Loucy (cell line): ENCODE data around the gene GLRA2.

Experiments
- H2AFZ ChIP-seq: fragments of 200-600 bp; sonication (generic); 2 replicates; pipeline ENCODE4 v1.6.0; 2016; ENCODE audit warnings: antibody characterized with exemption, mild to moderate bottlenecking, low read length, moderate library complexity
- H3F3A ChIP-seq: fragments of 200-600 bp; 2 replicates; pipeline ENCODE4 v1.6.0; 2016; ENCODE audit warnings: antibody characterized with exemption, low read depth, mild to moderate bottlenecking
- H3K27me3 ChIP-seq: fragments of 200-600 bp; sonication (generic); 2 replicates; pipeline ENCODE4 v1.6.1; 2014; ENCODE audit warnings: low read length, mild to moderate bottlenecking; ENCODE audit not compliant: insufficient read depth, poor library complexity, severe bottlenecking
- H3K36me3 ChIP-seq: fragments of 200-600 bp; sonication (generic); 2 replicates; pipeline ENCODE4 v1.6.1; 2016; ENCODE audit warnings: low read length; ENCODE audit not compliant: insufficient read depth
- H3K4me1 ChIP-seq: fragments of 200-600 bp; sonication (generic); 2 replicates; pipeline ENCODE4 v1.5.1; 2014; ENCODE audit warnings: low read length, mild to moderate bottlenecking; ENCODE audit not compliant: insufficient read depth, poor library complexity, severe bottlenecking
- H3K4me2 ChIP-seq: fragments of 200-600 bp; sonication (generic); 2 replicates; pipeline ENCODE4 v1.6.0; 2014; ENCODE audit warnings: antibody characterized with exemption, low read length, low read depth, mild to moderate bottlenecking; ENCODE audit not compliant: poor library complexity, severe bottlenecking
- H3K4me3 ChIP-seq: fragments of 200-600 bp; sonication (generic); 2 replicates; pipeline ENCODE4 v1.5.1; 2014; ENCODE audit warnings: low read length, mild to moderate bottlenecking, mixed read lengths; ENCODE audit not compliant: poor library complexity, severe bottlenecking
- H3K79me2 ChIP-seq: fragments of 200-600 bp; sonication (generic); 2 replicates; pipeline ENCODE4 v1.6.1; 2014; ENCODE audit warnings: low read length; ENCODE audit not compliant: insufficient read depth
- H3K9ac ChIP-seq: fragments of 200-600 bp; sonication (generic); 2 replicates; pipeline ENCODE4 v1.6.0; 2014; ENCODE audit warnings: mild to moderate bottlenecking, low read depth, low read length, moderate library complexity; ENCODE audit not compliant: poor library complexity, severe bottlenecking
- H3K9me2 ChIP-seq: fragments of 200-600 bp; sonication (generic); replicated peaks from 2 replicates; pipeline ENCODE4 v1.6.1; 2016; ENCODE audit warnings: low read depth, low read length, mixed read lengths
- H3K9me3 ChIP-seq: fragments of 200-600 bp; sonication (generic); 2 replicates; pipeline ENCODE4 v1.6.1; 2014; ENCODE audit warnings: mild to moderate bottlenecking, antibody characterized with exemption, low read length, low read depth; ENCODE audit not compliant: insufficient read depth
- H4K20me1 ChIP-seq: fragments of 200-600 bp; sonication (generic); 2 replicates; pipeline ENCODE4 v1.6.0; 2014; ENCODE audit warnings: antibody characterized with exemption, low read length, mild to moderate bottlenecking; ENCODE audit not compliant: insufficient read depth, poor library complexity, severe bottlenecking
- EZH2phosphoT487 ChIP-seq: fragments of 200-600 bp; IDR thresholded peaks from 2 replicates; pipeline ENCODE4 v1.6.1; 2018; ENCODE audit warnings: antibody characterized with exemption, mild to moderate bottlenecking, moderate library complexity, borderline replicate concordance
- TF ChIP-seq, protein P1 (sequence below): fragments of 200-600 bp; sonication (generic); conservative IDR thresholded peaks from 2 replicates; pipeline ENCODE4 v1.5.1; 2014; ENCODE audit warnings: mild to moderate bottlenecking, antibody characterized with exemption, low read length

Gene GLRA2

DNA sequence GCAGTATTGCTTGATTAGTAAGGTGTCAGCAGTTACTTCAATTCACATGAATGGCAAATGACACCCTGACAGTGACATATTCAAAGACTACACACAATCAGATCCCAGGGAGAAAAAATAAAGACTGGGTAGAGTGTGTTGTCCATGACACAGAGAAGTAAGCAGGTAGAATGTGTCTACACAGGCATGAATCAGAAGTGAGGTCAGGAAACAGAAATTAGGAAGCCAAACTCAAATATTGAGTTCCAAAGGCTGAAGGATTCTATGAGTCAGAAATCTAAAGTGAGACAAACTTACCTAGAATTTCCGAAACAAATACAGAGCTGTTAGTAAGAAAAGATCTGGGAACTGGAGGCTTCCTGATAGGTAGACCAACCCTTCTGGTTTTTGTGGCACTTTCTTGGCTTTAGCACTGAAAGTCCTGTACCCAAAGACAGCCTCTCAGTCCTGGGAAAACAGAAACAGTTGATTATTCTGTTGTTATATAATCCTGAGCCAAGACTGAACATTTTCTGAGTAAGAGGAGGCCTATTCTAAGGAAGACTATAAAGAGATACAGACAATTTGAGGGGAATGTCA is 24.3 kb upstream of the GLRA2 start:
- Histone ChIP-seq H3K9me3 (no peaks in the 10 kb centered on the region), H4K20me1 (no peaks in the 10 kb centered on the region), H3K79me2 (no peaks in the 10 kb centered on the region), H3K4me3 (no peak overlapping the region), H3F3A (no peaks in the 10 kb centered on the region), H2AFZ (no peak overlapping the region), H3K36me3 (no peaks in the 10 kb centered on the region), H3K4me2 (no peak overlapping the region), H3K9me2 (no peaks in the 10 kb centered on the region), H3K27me3 (no peaks in the 10 kb centered on the region), H3K9ac (no peak overlapping the region), H3K4me1 (no peaks in the 10 kb centered on the region)
- TF ChIP-seq EZH2phosphoT487: no peak
- TF ChIP-seq, protein P1, sequence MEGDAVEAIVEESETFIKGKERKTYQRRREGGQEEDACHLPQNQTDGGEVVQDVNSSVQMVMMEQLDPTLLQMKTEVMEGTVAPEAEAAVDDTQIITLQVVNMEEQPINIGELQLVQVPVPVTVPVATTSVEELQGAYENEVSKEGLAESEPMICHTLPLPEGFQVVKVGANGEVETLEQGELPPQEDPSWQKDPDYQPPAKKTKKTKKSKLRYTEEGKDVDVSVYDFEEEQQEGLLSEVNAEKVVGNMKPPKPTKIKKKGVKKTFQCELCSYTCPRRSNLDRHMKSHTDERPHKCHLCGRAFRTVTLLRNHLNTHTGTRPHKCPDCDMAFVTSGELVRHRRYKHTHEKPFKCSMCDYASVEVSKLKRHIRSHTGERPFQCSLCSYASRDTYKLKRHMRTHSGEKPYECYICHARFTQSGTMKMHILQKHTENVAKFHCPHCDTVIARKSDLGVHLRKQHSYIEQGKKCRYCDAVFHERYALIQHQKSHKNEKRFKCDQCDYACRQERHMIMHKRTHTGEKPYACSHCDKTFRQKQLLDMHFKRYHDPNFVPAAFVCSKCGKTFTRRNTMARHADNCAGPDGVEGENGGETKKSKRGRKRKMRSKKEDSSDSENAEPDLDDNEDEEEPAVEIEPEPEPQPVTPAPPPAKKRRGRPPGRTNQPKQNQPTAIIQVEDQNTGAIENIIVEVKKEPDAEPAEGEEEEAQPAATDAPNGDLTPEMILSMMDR: no peak

DNA sequence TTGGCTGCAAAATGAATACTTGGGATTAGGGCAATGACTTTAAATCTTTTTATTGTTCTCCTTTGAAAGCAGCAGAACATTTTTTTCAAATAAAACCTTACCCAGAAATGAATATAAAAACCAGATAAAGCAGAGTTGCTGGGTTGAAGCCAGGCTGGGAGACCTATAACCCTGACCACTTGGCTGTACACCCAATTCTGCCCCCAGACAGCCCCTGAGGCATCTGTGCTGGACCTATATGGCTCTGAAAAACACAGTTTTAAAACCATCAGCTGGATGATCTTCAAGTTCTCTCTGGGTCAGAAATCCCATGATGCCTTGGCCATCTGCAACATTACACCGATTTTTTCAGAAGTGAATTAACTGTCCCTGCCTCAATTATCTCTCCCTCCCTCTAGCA is 23.7 kb upstream of the GLRA2 start:
- H3K9me2 ChIP-seq: no peaks in the 10 kb centered on the region
- H4K20me1 ChIP-seq: no peaks in the 10 kb centered on the region
- H3F3A ChIP-seq: no peaks in the 10 kb centered on the region
- no peaks in the 10 kb centered on the region for H3K27me3 ChIP-seq
- H3K4me2 ChIP-seq: no peak overlapping the region
- no peaks in the 10 kb centered on the region for H3K36me3 ChIP-seq
- no peaks in the 10 kb centered on the region for H3K4me1 ChIP-seq
- no peaks in the 10 kb centered on the region for H3K9me3 ChIP-seq
- no peak overlapping the region for H2AFZ ChIP-seq
- TF ChIP-seq, protein P1: no peak
- no peak overlapping the region for H3K4me3 ChIP-seq
- H3K9ac ChIP-seq: no peak overlapping the region
- no peaks in the 10 kb centered on the region for H3K79me2 ChIP-seq

DNA sequence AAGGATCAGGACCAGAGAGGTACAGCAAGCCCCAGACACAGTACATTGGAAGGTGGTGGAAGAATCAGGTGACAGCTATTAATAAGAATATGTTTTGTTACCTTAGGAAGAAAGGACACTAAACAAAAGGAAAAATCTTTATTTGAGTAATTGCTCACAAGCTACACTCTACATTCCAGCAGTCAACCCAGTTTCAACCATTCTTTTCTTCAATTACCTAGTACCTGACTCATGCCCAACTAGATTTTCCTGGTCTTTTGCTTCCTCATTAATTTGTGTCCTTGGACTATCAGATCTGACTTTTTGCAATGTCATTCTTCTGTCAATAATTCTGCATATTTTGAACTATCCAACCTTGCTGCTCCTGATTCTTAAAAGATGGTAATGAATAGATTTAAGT is 22.5 kb upstream of the GLRA2 start:
- Histone ChIP-seq H2AFZ (no peak overlapping the region), H4K20me1 (no peaks in the 10 kb centered on the region), H3K4me1 (no peaks in the 10 kb centered on the region), H3K4me3 (no peak overlapping the region), H3K9ac (no peak overlapping the region), H3K27me3 (no peaks in the 10 kb centered on the region), H3K9me3 (no peaks in the 10 kb centered on the region), H3K36me3 (no peaks in the 10 kb centered on the region), H3K79me2 (no peaks in the 10 kb centered on the region), H3K9me2 (no peaks in the 10 kb centered on the region), H3F3A (no peaks in the 10 kb centered on the region), H3K4me2 (no peak overlapping the region)
- TF ChIP-seq, protein P1: no peak
- no peak for TF ChIP-seq EZH2phosphoT487
